Esophagus muscularis mucosa (tissue), 4 donors: Measurements from ENCODE around the gene CST11. TPM values are rescaled to one million over a fixed set of nuclear protein-coding genes. Genes with fewer than 3 reads are reported as not detected.

ENCODE experiments used
- DNase-seq: peaks from one replicate; pipeline ENCODE4 v3.0.0-alpha.2; 2017; ENCODE audit errors: extremely low spot score
- H3K27ac ChIP-seq, 4 donors: fragments of 200-600 bp; sonication (generic); replicated peaks in 1 of 4; 1 replicate in 3 of 4; 2 replicates in 1 of 4; pipeline ENCODE4 v1.5.1; 2016 to 2019; ENCODE audit warnings: mild to moderate bottlenecking in 1 of 4
- H3K27me3 ChIP-seq, 4 donors: fragments of 200-600 bp; sonication (generic); one replicate each; pipeline versions ENCODE4 v1.5.1 to v1.6.0; 2016 to 2019
- H3K36me3 ChIP-seq, 4 donors: fragments of 200-600 bp; sonication (generic); one replicate each; pipeline ENCODE4 v1.5.1; 2016 to 2019
- H3K4me1 ChIP-seq, 4 donors: fragments of 200-600 bp; sonication (generic); one replicate each; pipeline ENCODE4 v1.5.1; 2016 to 2019
- H3K4me3 ChIP-seq, 4 donors: fragments of 200-600 bp; sonication (generic); 1 replicate in 2 of 4; 2 replicates in 2 of 4; pipeline ENCODE4 v1.5.1; 2016 to 2019; ENCODE audit warnings: mild to moderate bottlenecking in 4 of 4, moderate library complexity in 1 of 4
- H3K9me3 ChIP-seq, 4 donors: fragments of 200-600 bp; sonication (generic); 1 replicate in 3 of 4; 2 replicates in 1 of 4; pipeline ENCODE4 v1.5.1; 2016 to 2019
- EP300 ChIP-seq: sonication (generic); formaldehyde crosslinking; IDR thresholded peaks from one replicate; pipeline ENCODE4 v1.6.1; 2017; ENCODE audit warnings: antibody characterized with exemption
- POLR2A ChIP-seq: fragments of 450-650 bp; IDR thresholded peaks from one replicate; pipeline ENCODE4 v1.6.1; 2017; ENCODE audit warnings: antibody characterized with exemption, moderate library complexity, mild to moderate bottlenecking, low read depth
- POLR2AphosphoS5 ChIP-seq, 2 donors: sonication (generic); formaldehyde crosslinking; IDR thresholded peaks; one replicate each; pipeline ENCODE4 v1.6.1; 2017; ENCODE audit warnings: antibody characterized with exemption in 2 of 2
- WGBS: methylation state at CpG from one replicate; pipeline ENCODE4 v1.1.5; 2018; 5-methylcytosine and 5-hydroxymethylcytosine counted together
- intact Hi-C: fragments of 100-400 bp; cut with DNase I; formaldehyde crosslinking; loops from one replicate; pipeline ENCODE4 v1.15.1; 2023
- total RNA-seq, 4 donors: library from RNA; depleted of rRNA; stranded (reverse); fragments of >200 nt; gene quantifications; one replicate each; pipeline versions ENCODE4 v1.1.0 to v1.2.1, GENCODE V29; 2016
- TF ChIP-seq, protein P1 (sequence below), 3 experiments: fragments of 200-600 bp in 2 of 3; fragments of 450-650 bp in 1 of 3; sonication (generic) in 2 of 3; IDR thresholded peaks; one replicate each; pipeline ENCODE4 v1.5.1; 2017 to 2019; ENCODE audit warnings: antibody characterized with exemption in 3 of 3, mild to moderate bottlenecking in 2 of 3, moderate library complexity in 1 of 3

CST11 gene
- total RNA-seq, 4 donors from 2014 or later: not detected

- no peak overlapping the region for H3K27ac ChIP-seq
- H3K4me3 ChIP-seq: no peak overlapping the region
- no peaks in the 10 kb centered on the region for H3K4me1 ChIP-seq
- no peaks in the 10 kb centered on the region for H3K27me3 ChIP-seq
- peak; percentile 79 for DNase-seq
- intact Hi-C loops: no loop called here
- TF ChIP-seq POLR2AphosphoS5 (IDR thresholded peaks at IDR 0.05) (no peak), POLR2A (no peak), EP300 (no peak)
- TF ChIP-seq, protein P1, sequence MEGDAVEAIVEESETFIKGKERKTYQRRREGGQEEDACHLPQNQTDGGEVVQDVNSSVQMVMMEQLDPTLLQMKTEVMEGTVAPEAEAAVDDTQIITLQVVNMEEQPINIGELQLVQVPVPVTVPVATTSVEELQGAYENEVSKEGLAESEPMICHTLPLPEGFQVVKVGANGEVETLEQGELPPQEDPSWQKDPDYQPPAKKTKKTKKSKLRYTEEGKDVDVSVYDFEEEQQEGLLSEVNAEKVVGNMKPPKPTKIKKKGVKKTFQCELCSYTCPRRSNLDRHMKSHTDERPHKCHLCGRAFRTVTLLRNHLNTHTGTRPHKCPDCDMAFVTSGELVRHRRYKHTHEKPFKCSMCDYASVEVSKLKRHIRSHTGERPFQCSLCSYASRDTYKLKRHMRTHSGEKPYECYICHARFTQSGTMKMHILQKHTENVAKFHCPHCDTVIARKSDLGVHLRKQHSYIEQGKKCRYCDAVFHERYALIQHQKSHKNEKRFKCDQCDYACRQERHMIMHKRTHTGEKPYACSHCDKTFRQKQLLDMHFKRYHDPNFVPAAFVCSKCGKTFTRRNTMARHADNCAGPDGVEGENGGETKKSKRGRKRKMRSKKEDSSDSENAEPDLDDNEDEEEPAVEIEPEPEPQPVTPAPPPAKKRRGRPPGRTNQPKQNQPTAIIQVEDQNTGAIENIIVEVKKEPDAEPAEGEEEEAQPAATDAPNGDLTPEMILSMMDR (IDR thresholded peaks at IDR 0.05): no peak
- H3K9me3 ChIP-seq: no peaks in the 10 kb centered on the region
- H3K36me3 ChIP-seq: no peaks in the 10 kb centered on the region
Measured at GRCh38 chr20:23492292-23492691, 39.6 kb upstream of the CST11 start.

DNA sequence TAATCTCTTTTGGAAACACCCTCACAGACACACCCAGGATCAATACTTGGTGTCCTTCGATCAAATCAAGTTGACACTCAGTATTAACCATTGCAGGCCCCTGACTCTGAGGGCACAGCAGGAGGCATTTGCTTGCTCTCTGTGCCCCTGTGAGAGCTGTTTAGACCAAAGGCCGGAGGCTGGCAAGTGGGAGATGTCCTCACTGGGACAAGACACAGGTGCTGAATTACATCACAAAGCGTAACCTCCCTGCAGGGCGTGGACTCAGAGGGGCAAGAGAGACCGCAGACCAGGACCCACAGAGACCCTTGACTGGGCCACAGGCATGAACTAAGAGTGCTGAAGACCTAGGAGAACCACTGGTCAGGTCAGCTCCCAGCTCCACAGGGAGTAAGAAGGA, 38.1 kb upstream of the CST11 start, which contains the start of gene CST8:
Gene CST8 (plus strand): TSS at position 301 of the 400 bp plus-strand sequence. CDS start 551 bp downstream, outside the sequence.
- 92% methylated on average over 5 of the region's 5 CpGs for WGBS

DNA sequence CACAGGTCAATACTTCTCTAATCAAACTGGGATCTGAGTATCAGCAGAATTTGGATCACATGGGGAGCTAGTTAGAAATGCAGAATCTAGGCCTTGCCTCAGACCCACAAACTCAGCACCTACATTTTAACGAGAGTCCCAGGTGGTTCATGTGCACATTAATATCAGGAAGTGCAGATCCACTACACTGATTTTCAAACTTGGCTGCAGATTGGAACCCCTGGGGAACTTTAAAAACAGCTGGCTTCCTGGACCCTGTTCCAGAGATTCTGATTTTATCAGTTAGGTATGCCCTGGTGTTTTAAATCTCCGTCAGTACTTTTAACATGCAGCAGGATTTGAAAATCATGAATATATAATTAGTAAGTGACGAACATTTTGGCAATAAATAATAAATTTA, 36.3 kb upstream of the CST11 start:
- Histone ChIP-seq H3K4me3 (no peak overlapping the region), H3K9me3 (no peaks in the 10 kb centered on the region), H3K27ac (no peak overlapping the region), H3K36me3 (no peaks in the 10 kb centered on the region), H3K4me1 (no peaks in the 10 kb centered on the region), H3K27me3 (no peaks in the 10 kb centered on the region)
- DNase-seq: no peak
- intact Hi-C loops: no loop called here
- 62% methylated on average over 3 of the region's 3 CpGs for WGBS
- TF ChIP-seq POLR2AphosphoS5 (IDR thresholded peaks at IDR 0.05): no peak
- TF ChIP-seq POLR2A: no peak
- no peak for TF ChIP-seq EP300
- TF ChIP-seq, protein P1 (IDR thresholded peaks at IDR 0.05): no peak

More for the DNA sequence above, 38.1 kb upstream of the CST11 start, which contains the start of gene CST8:
- H3K9me3 ChIP-seq: no peaks in the 10 kb centered on the region
- DNase-seq: peak; percentile 88
- intact Hi-C loops: no loop called here
- no peak within 1 kb of the TSS for H3K4me3 ChIP-seq
- H3K36me3 ChIP-seq: no peaks in the 10 kb centered on the region
- no peaks in the 10 kb centered on the region for H3K4me1 ChIP-seq
- TF ChIP-seq EP300 (no peak), POLR2A (no peak)
- TF ChIP-seq, protein P1 (IDR thresholded peaks at IDR 0.05): no peak
- H3K27ac ChIP-seq: no peak within 1 kb of the TSS
- H3K27me3 ChIP-seq: no peaks in the 10 kb centered on the region

DNA sequence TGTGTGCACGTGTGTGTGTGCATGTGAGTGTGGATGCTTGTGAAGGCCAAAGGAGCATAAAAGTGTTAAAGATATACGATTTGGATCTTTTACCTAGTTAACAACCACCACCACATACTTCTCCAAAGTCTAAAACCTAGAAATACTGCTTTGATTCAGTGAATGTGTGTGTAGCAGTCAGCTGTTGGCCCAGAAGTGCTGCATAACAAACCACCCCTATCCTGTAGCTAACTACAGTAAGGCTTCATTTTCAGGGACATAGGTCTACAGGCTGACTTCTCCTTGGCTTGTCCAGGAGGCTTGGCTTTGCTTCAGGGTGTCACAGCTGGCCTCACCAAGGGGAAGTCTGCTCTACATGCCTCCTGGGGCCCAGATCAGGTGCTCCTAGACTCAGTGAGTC, 35.8 kb upstream of the CST11 start:
- intact Hi-C loops: no loop called here
- Histone ChIP-seq H3K4me3 (no peak overlapping the region), H3K9me3 (no peaks in the 10 kb centered on the region), H3K36me3 (no peaks in the 10 kb centered on the region), H3K27me3 (no peaks in the 10 kb centered on the region), H3K27ac (no peak overlapping the region), H3K4me1 (no peaks in the 10 kb centered on the region)
- no peak for DNase-seq
- TF ChIP-seq, protein P1 (IDR thresholded peaks at IDR 0.05): no peak
- no peak for TF ChIP-seq POLR2A
- TF ChIP-seq EP300: no peak
- TF ChIP-seq POLR2AphosphoS5 (IDR thresholded peaks at IDR 0.05): no peak
- 67% methylated on average over 2 of the region's 2 CpGs for WGBS

GRCh38 chr20:23484081-23484480, 31.4 kb upstream of the CST11 start:
- no peak overlapping the region for H3K27ac ChIP-seq
- no peaks in the 10 kb centered on the region for H3K9me3 ChIP-seq
- no peak for TF ChIP-seq POLR2AphosphoS5 (IDR thresholded peaks at IDR 0.05)
- no peak for TF ChIP-seq POLR2A
- no peak for TF ChIP-seq EP300
- TF ChIP-seq, protein P1 (IDR thresholded peaks at IDR 0.05): no peak
- H3K4me3 ChIP-seq: no peak overlapping the region
- H3K36me3 ChIP-seq: no peaks in the 10 kb centered on the region
- 60% methylated on average over 4 of the region's 4 CpGs for WGBS
- H3K4me1 ChIP-seq: no peaks in the 10 kb centered on the region
- DNase-seq: no peak
- intact Hi-C loops: no loop called here
- no peaks in the 10 kb centered on the region for H3K27me3 ChIP-seq
